D721Med (cell line): ENCODE measurements around the gene ACSF3.

ENCODE experiments used
- DNase-seq: peaks from one replicate; pipeline ENCODE4 v3.0.0; 2011; ENCODE audit warnings: low spot score; ENCODE audit not compliant: insufficient read length
- FAIRE-seq: peaks from 2 replicates; lab custom pipeline; 2011; peaks lifted over from hg19 to GRCh38; lab: Jason Lieb, UNC
- TF ChIP-seq, protein P1 (sequence below): IDR thresholded peaks from 2 replicates; pipeline ENCODE4 v1.5.1; 2012; ENCODE audit warnings: mild to moderate bottlenecking, control low read depth; ENCODE audit not compliant: insufficient read depth; ENCODE audit errors: missing control alignments

The ACSF3 gene

DNA sequence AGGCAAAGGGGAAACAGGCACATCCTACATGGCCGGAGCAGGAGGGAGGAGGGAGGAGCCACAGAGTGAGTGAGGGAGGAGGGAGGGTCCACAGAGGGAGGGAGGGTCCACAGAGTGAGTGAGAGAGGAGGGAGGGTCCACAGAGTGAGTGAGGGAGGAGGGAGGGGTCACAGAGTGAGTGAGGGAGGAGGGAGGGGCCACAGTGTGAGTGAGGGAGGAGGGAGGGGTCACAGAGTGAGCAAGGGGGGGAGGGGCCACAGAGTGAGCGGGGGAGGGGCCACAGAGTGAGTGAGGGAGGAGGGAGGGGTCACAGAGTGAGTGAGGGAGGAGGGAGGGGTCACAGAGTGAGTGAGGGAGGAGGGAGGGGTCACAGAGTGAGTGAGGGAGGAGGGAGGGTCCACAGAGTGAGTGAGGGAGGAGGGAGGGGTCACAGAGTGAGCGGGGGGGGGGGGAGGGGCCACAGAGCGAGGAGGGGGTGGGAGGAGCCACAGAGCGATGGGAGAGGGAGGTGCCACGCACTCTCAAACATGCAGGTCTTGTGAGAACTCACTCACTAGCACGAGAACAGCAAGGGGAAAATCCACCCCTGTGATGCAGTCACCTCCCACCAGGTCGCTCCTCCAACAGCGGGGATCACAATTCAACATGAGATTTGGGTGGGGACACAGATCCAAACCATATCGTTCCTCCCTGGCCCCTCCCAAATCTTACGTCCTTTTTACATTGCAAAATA is 53.6 kb downstream of the ACSF3 start:
- TF ChIP-seq, protein P1, sequence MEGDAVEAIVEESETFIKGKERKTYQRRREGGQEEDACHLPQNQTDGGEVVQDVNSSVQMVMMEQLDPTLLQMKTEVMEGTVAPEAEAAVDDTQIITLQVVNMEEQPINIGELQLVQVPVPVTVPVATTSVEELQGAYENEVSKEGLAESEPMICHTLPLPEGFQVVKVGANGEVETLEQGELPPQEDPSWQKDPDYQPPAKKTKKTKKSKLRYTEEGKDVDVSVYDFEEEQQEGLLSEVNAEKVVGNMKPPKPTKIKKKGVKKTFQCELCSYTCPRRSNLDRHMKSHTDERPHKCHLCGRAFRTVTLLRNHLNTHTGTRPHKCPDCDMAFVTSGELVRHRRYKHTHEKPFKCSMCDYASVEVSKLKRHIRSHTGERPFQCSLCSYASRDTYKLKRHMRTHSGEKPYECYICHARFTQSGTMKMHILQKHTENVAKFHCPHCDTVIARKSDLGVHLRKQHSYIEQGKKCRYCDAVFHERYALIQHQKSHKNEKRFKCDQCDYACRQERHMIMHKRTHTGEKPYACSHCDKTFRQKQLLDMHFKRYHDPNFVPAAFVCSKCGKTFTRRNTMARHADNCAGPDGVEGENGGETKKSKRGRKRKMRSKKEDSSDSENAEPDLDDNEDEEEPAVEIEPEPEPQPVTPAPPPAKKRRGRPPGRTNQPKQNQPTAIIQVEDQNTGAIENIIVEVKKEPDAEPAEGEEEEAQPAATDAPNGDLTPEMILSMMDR = no peak
- DNase-seq (no peak), FAIRE-seq (no peak)

DNA sequence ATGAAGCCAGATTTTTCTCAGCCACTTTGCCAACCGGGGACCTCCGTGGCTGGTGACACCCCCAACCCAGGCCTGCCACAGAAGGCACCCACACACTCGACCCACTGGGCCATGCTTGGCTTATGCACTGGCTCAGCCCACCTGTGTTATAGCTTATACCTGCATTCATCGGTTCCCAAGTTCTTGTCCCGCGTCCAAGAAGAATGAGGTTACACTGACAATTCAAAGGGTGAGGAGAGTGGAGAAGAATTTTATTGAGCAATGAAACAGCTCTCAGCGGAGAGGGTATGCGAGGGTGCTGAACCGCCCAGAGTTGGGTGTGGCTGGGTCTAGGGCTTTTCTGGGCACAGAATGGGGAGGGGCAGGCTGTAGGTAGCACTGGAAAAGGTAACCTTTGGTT is 55.7 kb downstream of the ACSF3 start:
- no peak for DNase-seq
- no peak for FAIRE-seq
- TF ChIP-seq, protein P1 = no peak

DNA sequence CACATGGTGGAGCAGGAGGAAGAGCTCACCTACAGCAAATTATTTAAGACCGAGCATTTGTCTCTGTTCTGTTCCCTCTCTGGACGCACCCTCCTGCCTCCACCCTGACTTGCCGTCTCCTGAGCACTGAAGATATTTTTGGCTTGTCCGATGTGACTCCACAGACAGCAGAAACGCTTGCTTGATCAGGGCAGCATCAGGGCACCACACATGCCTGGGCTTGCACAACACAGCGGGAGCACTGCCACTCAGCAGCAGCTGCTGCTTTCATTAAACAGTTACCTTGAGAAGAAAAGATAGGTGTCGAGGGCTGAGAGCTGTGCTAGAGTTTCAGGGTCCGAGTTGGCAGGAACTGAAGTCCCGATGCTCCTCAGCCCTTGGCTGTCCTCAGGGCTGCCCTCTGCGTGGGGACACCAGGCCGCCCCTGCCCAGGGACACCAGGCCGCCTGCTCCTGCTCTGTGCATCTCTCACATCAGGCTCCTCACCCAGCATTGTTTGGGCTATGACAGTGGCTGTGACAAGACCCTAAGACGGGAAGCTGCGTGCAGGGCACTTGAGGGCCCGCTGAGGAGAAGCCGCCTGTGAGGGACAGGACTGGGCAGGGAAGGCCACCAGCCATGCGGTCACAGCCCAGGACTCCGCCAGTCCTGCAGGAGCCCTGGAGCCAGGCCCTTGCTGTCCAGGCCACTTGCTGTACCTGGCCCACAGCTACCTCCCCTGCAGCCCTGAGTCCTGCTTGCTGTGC is 56.6 kb downstream of the ACSF3 start:
- FAIRE-seq (no peak), DNase-seq (no peak)
- TF ChIP-seq, protein P1 = no peak

DNA sequence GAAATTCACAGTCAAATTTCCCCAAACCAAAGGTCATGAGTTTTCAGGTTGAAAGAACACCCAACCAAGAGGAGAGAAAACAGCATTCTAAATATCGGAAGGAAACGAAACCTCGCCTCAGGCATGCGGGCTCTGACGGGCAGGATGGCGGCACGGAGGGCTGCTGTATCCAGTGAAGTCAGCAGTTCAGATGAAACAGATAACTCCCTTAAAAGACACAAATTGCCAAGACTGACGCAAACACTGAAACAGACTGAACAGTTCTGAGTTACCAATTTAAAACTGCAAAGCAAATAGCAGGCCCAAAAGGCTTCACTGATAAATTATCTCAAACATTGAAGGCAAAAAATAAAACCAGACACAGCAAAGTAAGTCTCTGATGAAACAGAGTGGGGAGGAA is 57.3 kb downstream of the ACSF3 start:
- no peak for FAIRE-seq
- TF ChIP-seq, protein P1 = no peak
- no peak for DNase-seq

DNA sequence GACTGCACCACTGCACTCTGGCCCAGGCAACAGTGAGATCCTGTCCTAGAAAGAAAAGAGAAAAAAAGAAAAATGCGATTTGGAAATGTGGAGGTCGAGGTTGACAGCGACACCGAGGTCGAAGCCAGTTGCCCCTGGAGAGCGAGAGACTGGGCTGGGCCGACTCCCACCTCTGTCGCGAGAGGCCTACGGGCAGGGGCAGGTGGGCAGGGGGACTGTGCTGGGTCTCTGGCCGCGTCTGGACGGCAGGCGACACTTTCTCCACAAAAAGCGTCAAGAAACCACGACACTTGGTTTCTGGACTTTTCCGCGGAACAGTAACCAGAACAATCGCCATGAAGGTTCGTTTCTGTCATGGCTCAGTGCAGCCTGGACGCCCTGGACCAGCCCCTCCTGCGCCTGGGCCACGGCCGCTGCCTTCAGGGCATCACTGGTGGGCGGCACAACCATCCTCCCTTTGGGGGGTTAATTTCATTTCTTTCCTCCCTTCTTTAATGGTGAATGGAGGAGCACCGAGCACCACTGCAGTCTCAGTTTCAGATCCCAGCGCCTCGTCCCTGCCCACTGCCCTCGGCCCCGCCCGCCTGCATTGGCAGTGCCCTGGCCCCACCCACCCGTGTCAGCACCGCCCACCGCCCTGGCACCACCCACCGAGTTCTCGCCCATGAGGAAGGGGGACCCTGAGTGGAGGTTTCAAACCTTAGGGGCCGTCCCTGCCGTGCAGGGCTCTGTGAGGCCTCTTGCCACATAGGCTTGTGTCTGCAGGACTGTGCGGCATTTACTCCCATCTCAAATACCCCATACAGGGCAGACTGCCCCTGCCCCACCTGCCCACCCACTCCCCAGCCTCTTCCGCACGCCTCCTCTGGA is 59.4 kb downstream of the ACSF3 start:
- FAIRE-seq = no peak
- TF ChIP-seq, protein P1 = no peak
- DNase-seq = no peak

DNA sequence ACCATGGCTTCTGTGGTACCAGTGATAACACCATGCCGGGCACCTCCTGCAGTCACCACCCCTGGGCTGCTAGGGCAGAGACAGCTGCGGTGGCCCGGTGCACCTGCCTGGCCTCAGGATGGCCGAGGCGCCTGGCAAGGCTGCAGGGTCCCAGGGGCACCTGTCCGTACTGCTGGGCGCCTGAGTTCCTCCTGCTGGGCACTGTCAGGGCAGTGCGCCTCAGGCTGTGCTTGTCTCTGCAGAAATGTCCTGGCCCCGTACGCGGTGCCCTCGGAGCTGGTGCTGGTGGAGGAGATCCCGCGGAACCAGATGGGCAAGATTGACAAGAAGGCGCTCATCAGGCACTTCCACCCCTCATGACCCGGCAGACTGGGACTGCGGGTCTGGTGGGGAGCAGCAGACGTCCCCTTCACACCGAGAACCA is 60.2 kb downstream of the ACSF3 start:
- FAIRE-seq (no peak), DNase-seq (no peak)
- TF ChIP-seq, protein P1 = no peak
